GM12875 (cell line): ENCODE results near the gene LIN7A.

Source experiments
- H3K4me3 ChIP-seq: one replicate; pipeline ENCODE4 v1.5.1; 2011; ENCODE audit warnings: low read depth, low read length, control low read depth
- TF ChIP-seq, protein P1 (sequence below): IDR thresholded peaks from 2 replicates; pipeline ENCODE4 v1.5.1; 2011; ENCODE audit warnings: low read depth, mild to moderate bottlenecking, control low read depth, inconsistent platforms, low read length, moderate library complexity, borderline replicate concordance; ENCODE audit not compliant: insufficient read depth

The LIN7A gene

DNA sequence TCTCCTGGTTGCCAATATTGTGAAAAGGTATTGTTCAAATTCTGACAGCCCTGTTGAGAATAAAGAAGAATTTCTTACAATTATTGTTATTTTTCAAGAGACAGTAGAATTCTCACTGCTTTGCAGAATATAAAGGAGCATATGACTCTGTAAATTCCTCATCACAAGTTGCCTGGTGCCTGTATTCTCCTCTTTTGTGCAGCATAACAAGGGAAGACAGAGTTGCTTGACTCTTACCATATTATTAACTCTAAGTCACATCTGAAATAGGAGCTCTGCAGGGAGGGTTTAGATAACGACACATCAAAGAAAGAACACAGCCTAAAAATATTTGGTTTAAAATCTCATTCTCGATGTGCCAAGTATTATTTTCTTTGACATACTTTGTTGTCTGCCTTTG, 189.9 kb downstream of the LIN7A start:
- no peak overlapping the region for H3K4me3 ChIP-seq
- TF ChIP-seq, protein P1, sequence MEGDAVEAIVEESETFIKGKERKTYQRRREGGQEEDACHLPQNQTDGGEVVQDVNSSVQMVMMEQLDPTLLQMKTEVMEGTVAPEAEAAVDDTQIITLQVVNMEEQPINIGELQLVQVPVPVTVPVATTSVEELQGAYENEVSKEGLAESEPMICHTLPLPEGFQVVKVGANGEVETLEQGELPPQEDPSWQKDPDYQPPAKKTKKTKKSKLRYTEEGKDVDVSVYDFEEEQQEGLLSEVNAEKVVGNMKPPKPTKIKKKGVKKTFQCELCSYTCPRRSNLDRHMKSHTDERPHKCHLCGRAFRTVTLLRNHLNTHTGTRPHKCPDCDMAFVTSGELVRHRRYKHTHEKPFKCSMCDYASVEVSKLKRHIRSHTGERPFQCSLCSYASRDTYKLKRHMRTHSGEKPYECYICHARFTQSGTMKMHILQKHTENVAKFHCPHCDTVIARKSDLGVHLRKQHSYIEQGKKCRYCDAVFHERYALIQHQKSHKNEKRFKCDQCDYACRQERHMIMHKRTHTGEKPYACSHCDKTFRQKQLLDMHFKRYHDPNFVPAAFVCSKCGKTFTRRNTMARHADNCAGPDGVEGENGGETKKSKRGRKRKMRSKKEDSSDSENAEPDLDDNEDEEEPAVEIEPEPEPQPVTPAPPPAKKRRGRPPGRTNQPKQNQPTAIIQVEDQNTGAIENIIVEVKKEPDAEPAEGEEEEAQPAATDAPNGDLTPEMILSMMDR = no peak

DNA sequence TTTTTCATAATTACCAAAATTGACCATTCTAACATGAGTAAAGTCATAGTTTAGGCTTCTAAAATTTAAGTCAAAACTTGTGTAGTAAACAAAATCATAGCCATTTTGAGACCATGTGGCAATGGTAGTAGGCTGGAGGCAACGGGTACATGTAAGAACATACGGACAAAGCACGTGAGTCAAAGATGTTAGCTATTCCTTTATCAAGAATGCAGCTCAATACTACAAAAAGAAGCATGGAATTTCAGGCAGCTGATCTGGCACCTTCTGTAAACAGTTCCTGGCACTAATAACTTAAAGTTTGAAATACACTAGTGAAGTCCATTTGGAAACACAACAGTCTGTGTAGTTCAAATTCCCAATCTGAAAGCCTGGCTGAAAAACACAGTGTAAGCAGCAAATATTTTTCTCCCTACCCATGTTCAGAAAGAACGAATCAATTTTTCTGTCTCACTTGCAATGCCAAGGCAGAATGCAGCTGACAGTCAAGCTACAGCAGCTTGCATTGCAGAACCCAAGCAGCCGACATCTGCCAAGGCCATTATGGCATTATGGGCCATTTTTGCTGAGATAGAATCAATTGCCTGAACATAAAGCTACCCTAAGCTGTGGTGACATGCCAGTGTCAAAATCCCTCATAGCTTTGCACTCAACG, 191.8 kb downstream of the LIN7A start:
- no peak overlapping the region for H3K4me3 ChIP-seq
- TF ChIP-seq, protein P1 = no peak
